Upper lobe of right lung (tissue), 1 donor: ENCODE results near the gene UBE2D2. TPM values are rescaled to one million over a fixed set of nuclear protein-coding genes. Genes with fewer than 3 reads are reported as not detected.

Source experiments
- ATAC-seq: fragments of 200-7000 bp; cut with Tn5 transposase; one replicate; pipeline ENCODE4 v1.9.1; 2020; ENCODE audit warnings: mild to moderate bottlenecking, moderate library complexity
- DNase-seq: peaks from one replicate; pipeline ENCODE4 v3.0.0-alpha.2; 2020
- H3K27ac ChIP-seq: fragments of 200-600 bp; one replicate; pipeline ENCODE4 v1.8.0; 2022
- H3K27me3 ChIP-seq: fragments of 200-600 bp; one replicate; pipeline ENCODE4 v1.8.0; 2022; ENCODE audit warnings: mild to moderate bottlenecking
- H3K36me3 ChIP-seq: fragments of 200-600 bp; one replicate; pipeline ENCODE4 v1.8.0; 2022
- H3K4me1 ChIP-seq: fragments of 200-600 bp; one replicate; pipeline ENCODE4 v1.8.0; 2022
- H3K4me3 ChIP-seq: fragments of 200-600 bp; one replicate; pipeline ENCODE4 v1.8.0; 2022; ENCODE audit warnings: mild to moderate bottlenecking
- H3K9me3 ChIP-seq: fragments of 200-600 bp; one replicate; pipeline ENCODE4 v1.8.0; 2022
- CTCF ChIP-seq: fragments of 200-600 bp; IDR thresholded peaks from one replicate; pipeline ENCODE4 v1.8.0; 2022; ENCODE audit warnings: antibody characterized with exemption
- intact Hi-C: fragments of 100-400 bp; cut with DNase I; formaldehyde crosslinking; loops from one replicate; pipeline ENCODE4 v1.11.0; 2022
- total RNA-seq: library from RNA; stranded (reverse); fragmentation: NEBNext Ultra II Directional; extraction: Animal tissue kit (Norgen Biotek cat#: 25700); gene quantifications from one replicate; pipeline ENCODE4 v1.2.1, GENCODE V29; 2021
- donor health status: DM: no; HTN: yes; CAD: no; lungs with severe emphysema.

UBE2D2 gene
- total RNA-seq, 1 donor from 2014 or later, result 95.9 TPM

- DNase-seq (no peak), ATAC-seq (no peak)
- Histone ChIP-seq H3K27me3 (no peaks in the 10 kb centered on the region), H3K36me3 (peaks cover 12% of the 10 kb centered on the region), H3K4me1 (peaks cover 31% of the 10 kb centered on the region), H3K9me3 (no peaks in the 10 kb centered on the region), H3K27ac (peak overlapping the region; percentile 81), H3K4me3 (peak overlapping the region; percentile 53)
- no peak for TF ChIP-seq CTCF
- intact Hi-C loops, result loop anchor here (10.0 kb wide), 1 partner anchor 59 kb away; no protein-coding TSS in a partner anchor
Measured at GRCh38 chr5:139636207-139636792, 75.2 kb downstream of the UBE2D2 start.

GRCh38 chr5:139636975-139637408 is 75.9 kb downstream of the UBE2D2 start:
- Histone ChIP-seq H3K27me3 (no peaks in the 10 kb centered on the region), H3K36me3 (peaks cover 7% of the 10 kb centered on the region), H3K4me3 (peak overlapping the region; percentile 53), H3K4me1 (peaks cover 31% of the 10 kb centered on the region), H3K9me3 (no peaks in the 10 kb centered on the region), H3K27ac (peak overlapping the region; percentile 81)
- ATAC-seq (no peak), DNase-seq (no peak)
- TF ChIP-seq CTCF, result no peak
- intact Hi-C loops, result loop anchor here (10.0 kb wide), 1 partner anchor 58 kb away; no protein-coding TSS in a partner anchor

GRCh38 chr5:139637438-139638089 is 76.4 kb downstream of the UBE2D2 start:
- TF ChIP-seq CTCF, result peak; percentile 34
- intact Hi-C loops, result loop anchor here (10.0 kb wide), 1 partner anchor 57 kb away; no protein-coding TSS in a partner anchor
- peak; percentile 77 for ATAC-seq

DNA sequence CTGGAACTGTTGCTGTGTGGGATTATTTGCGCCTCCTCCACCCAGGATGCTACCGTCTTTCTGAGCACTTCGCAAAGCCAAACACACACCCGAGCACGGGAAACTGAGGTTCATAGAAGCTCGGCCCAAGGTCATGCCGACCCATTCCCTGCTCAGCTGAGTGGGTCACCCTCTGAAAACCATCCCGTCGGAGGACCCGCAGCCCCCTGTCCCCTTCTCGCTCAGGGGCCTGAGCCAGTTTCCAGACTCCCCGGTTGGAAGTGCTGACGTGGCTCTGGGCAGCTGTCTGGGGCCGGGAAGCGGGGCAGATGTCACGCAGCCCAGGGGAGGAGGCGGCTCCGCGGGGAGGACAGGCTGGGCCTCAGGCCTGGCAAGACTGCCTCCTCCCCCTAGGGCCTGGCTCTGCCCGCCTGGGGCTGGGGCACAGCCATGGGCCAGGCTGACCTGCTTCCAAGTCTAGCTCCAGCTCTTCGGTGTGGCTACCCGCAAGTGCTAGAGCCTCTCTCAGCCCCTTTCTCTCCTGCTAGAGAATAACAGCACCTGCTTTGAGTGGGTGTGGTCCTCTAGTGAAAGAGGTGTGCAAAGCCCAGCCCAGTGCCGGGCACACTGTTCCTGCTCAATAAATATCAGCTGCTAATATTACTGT is 77.1 kb downstream of the UBE2D2 start:
- TF ChIP-seq CTCF, result no peak
- intact Hi-C loops, result loop anchor here (10.0 kb wide), 1 partner anchor 57 kb away; no protein-coding TSS in a partner anchor

More at GRCh38 chr5:139637438-139638089, 76.4 kb downstream of the UBE2D2 start:
- Histone ChIP-seq H3K9me3 (no peaks in the 10 kb centered on the region), H3K4me1 (peaks cover 31% of the 10 kb centered on the region), H3K4me3 (peak overlapping the region; percentile 53), H3K36me3 (peaks cover 1% of the 10 kb centered on the region), H3K27ac (peak overlapping the region; percentile 81), H3K27me3 (no peaks in the 10 kb centered on the region)
- peak; percentile 92 for DNase-seq

GRCh38 chr5:139638736-139639618 is 77.8 kb downstream of the UBE2D2 start:
- H3K4me3 ChIP-seq, result no peak overlapping the region
- H3K4me1 ChIP-seq, result peaks cover 40% of the 10 kb centered on the region
- intact Hi-C loops, result loop anchor here (10.0 kb wide), 1 partner anchor 56 kb away; no protein-coding TSS in a partner anchor
- H3K27ac ChIP-seq, result peak overlapping the region; percentile 81
- TF ChIP-seq CTCF, result no peak
- H3K27me3 ChIP-seq, result no peaks in the 10 kb centered on the region
- H3K36me3 ChIP-seq, result no peaks in the 10 kb centered on the region
- ATAC-seq (no peak), DNase-seq (no peak)
- no peaks in the 10 kb centered on the region for H3K9me3 ChIP-seq

More for the DNA sequence above, 77.1 kb downstream of the UBE2D2 start:
- DNase-seq, result peak; percentile 91
- Histone ChIP-seq H3K4me3 (peak overlapping the region; percentile 53), H3K9me3 (no peaks in the 10 kb centered on the region), H3K4me1 (peaks cover 32% of the 10 kb centered on the region), H3K27ac (peak overlapping the region; percentile 81), H3K27me3 (no peaks in the 10 kb centered on the region), H3K36me3 (no peaks in the 10 kb centered on the region)
- peak; percentile 76 for ATAC-seq
